Smooth muscle cell (in vitro differentiated cells): ENCODE data around the gene MREG. TPM values are rescaled to one million over a fixed set of nuclear protein-coding genes. Genes with fewer than 3 reads are reported as not detected.

ENCODE experiments used
- DNase-seq: peaks from one replicate; lab custom pipeline; 2025; ENCODE audit not compliant: unreplicated experiment; lab: John Stamatoyannopoulos, UW
- H2AFZ ChIP-seq: fragments of 200-600 bp; sonication (generic); 2 replicates; pipeline ENCODE4 v1.6.0; 2016; ENCODE audit warnings: antibody characterized with exemption, low read depth, mild to moderate bottlenecking
- H3F3A ChIP-seq: fragments of 200-600 bp; sonication (generic); 2 replicates; pipeline ENCODE4 v1.6.0; 2017; ENCODE audit warnings: antibody characterized with exemption, low read depth
- H3K27ac ChIP-seq: fragments of 200-600 bp; sonication (generic); 2 replicates; pipeline ENCODE4 v1.5.1; 2016; ENCODE audit warnings: low read depth, mild to moderate bottlenecking
- H3K27me3 ChIP-seq: fragments of 200-600 bp; sonication (generic); 2 replicates; pipeline ENCODE4 v1.6.1; 2016; ENCODE audit warnings: low read depth, mild to moderate bottlenecking
- H3K36me3 ChIP-seq: fragments of 200-600 bp; sonication (generic); 2 replicates; pipeline ENCODE4 v1.5.1; 2016; ENCODE audit warnings: low read depth
- H3K4me1 ChIP-seq: fragments of 200-600 bp; sonication (generic); 2 replicates; pipeline ENCODE4 v1.5.1; 2016; ENCODE audit warnings: low read depth
- H3K4me2 ChIP-seq: fragments of 200-600 bp; sonication (generic); 2 replicates; pipeline ENCODE4 v1.6.0; 2016; ENCODE audit warnings: mild to moderate bottlenecking
- H3K4me3 ChIP-seq: fragments of 200-600 bp; sonication (generic); 2 replicates; pipeline ENCODE4 v1.5.1; 2016; ENCODE audit warnings: mild to moderate bottlenecking
- H3K79me2 ChIP-seq: fragments of 200-600 bp; sonication (generic); 2 replicates; pipeline ENCODE4 v1.6.0; 2016; ENCODE audit warnings: low read depth, mild to moderate bottlenecking
- H3K9ac ChIP-seq: fragments of 200-600 bp; sonication (generic); 2 replicates; pipeline ENCODE4 v1.6.0; 2016; ENCODE audit warnings: low read depth
- H3K9me3 ChIP-seq: fragments of 200-600 bp; sonication (generic); replicated peaks from 2 replicates; pipeline ENCODE4 v1.5.1; 2016; ENCODE audit warnings: low read depth
- H4K20me1 ChIP-seq: fragments of 200-600 bp; sonication (generic); 2 replicates; pipeline ENCODE4 v1.6.0; 2016; ENCODE audit warnings: low read depth
- WGBS: methylation state at CpG from one replicate; pipeline ENCODE4 v1.1.7; 2016; ENCODE audit warnings: low lambda C conversion rate; 5-methylcytosine and 5-hydroxymethylcytosine counted together
- polyA plus RNA-seq: library from polyadenylated mRNA; unstranded; fragments of >200 nt; fragmentation: Nextera tagmentation; extraction: Ambion mirVana; gene quantifications from 2 replicates; pipeline ENCODE4 v1.2.1, GENCODE V29; 2016
- total RNA-seq: library from RNA; depleted of rRNA; stranded (reverse); fragments of >200 nt; gene quantifications from 2 replicates; pipeline ENCODE4 v1.2.3, GENCODE V29; 2014
- TF ChIP-seq, protein P1 (sequence below): fragments of 200-600 bp; sonication (generic); IDR thresholded peaks from 2 replicates; pipeline ENCODE4 v1.5.1; 2017; ENCODE audit warnings: borderline replicate concordance, mild to moderate bottlenecking, antibody characterized with exemption; ENCODE audit not compliant: insufficient read depth, poor library complexity, severe bottlenecking

Gene MREG
- total and polyA plus RNA-seq, 2 experiments from 2014 or later: 2.3 to 5.5 TPM

DNA sequence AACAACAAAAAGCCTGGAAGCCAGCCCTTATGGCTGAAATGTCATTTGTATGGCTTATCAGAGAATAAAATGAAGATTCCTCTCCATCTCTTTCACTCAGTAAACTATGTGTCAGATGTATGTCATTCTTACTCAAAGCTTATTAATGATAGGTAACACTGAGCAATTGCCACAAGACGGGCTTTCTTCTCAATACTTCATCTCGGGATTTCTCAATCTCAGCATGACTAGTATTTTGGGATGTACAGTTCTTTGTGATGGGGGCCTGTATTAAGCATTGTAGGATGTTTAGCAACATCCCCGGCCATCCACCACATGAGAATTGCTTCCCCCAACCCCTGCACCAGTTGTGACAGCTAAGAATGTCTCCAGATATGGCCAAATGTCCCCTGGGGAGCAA is 80.2 kb downstream of the MREG start:
- H3K4me3 ChIP-seq: no peak overlapping the region
- H3K36me3 ChIP-seq: no peaks in the 10 kb centered on the region
- H3K27me3 ChIP-seq: no peaks in the 10 kb centered on the region
- no peak overlapping the region for H2AFZ ChIP-seq
- H4K20me1 ChIP-seq: no peaks in the 10 kb centered on the region
- H3K79me2 ChIP-seq: no peaks in the 10 kb centered on the region
- no peak overlapping the region for H3K9ac ChIP-seq
- TF ChIP-seq, protein P1, sequence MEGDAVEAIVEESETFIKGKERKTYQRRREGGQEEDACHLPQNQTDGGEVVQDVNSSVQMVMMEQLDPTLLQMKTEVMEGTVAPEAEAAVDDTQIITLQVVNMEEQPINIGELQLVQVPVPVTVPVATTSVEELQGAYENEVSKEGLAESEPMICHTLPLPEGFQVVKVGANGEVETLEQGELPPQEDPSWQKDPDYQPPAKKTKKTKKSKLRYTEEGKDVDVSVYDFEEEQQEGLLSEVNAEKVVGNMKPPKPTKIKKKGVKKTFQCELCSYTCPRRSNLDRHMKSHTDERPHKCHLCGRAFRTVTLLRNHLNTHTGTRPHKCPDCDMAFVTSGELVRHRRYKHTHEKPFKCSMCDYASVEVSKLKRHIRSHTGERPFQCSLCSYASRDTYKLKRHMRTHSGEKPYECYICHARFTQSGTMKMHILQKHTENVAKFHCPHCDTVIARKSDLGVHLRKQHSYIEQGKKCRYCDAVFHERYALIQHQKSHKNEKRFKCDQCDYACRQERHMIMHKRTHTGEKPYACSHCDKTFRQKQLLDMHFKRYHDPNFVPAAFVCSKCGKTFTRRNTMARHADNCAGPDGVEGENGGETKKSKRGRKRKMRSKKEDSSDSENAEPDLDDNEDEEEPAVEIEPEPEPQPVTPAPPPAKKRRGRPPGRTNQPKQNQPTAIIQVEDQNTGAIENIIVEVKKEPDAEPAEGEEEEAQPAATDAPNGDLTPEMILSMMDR: no peak
- 88% methylated on average over 3 of the region's 3 CpGs for WGBS
- no peak for DNase-seq
- H3K4me1 ChIP-seq: no peaks in the 10 kb centered on the region
- H3K4me2 ChIP-seq: no peak overlapping the region
- peaks cover 13% of the 10 kb centered on the region for H3F3A ChIP-seq
- H3K27ac ChIP-seq: no peak overlapping the region
- H3K9me3 ChIP-seq: no peaks in the 10 kb centered on the region

DNA sequence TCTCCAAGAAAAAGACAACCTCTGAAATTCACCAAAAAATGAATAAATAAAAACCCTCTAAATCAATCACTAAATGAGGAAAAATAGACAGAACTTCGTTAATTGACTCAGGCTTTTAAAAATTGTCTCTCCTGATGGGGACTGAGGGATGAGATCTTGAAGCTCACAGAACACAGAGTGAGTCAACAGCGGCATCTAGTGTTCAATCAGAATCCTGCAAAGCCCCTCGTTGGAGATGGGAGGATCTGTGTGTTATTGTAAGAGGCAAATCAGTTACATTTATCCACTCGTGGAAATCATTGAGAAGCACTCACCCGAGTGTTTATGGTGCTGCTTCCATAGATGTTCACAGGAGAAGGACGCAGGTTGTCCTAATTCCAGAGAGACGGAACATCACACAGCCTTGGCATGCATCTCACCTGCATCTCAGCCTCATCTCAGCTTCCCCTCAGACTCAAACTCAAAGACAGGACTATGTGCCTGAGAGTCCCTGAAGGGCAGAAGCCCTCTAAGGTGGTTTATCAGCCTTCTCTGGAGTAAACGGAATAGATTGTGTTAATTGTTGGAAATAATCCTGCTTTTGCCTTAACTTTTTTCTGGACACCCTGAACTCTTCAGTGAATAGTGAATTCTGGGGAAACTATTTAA is 82.0 kb downstream of the MREG start:
- H3K9ac ChIP-seq: no peak overlapping the region

DNA sequence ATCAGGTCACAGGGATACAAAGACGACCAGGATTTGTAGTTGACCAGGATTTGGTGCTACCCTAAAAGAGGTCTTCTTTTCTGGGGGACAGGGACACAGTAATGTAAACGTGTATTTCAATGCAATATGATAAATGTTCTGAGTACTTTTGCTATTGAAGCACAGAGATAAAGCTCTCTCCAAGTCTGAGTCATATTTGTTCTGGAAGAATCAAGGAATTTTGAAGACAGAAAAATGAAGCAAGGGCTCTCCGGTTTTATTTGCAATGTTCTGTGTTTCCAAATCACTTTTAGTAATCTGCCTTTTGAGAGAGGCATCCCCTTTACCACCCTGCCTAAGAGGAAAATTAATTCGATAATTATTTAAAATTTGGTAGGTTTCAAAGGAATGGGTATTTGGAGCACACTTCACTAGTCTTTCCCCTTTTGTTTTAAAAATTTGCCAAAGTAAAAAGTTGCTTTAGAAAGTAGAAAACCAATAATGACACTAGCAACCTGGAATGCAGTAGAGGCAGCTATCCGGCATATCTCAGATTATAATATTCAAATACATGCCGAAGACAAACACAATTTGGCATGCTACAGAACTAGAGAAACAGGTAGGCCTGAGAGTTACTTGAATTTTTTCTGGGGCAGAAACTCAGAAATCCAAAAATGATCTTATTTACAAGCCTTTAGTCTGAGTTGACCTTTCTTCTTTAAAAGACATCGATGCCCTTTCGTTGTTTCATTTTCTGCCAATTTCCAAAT is 82.7 kb downstream of the MREG start:
- Histone ChIP-seq H3K9ac (peak overlapping the region; percentile 31), H3K27ac (peak overlapping the region; percentile 78)

More for the DNA sequence above, 82.0 kb downstream of the MREG start:
- peak overlapping the region; percentile 64 for H3K4me2 ChIP-seq
- no peaks in the 10 kb centered on the region for H4K20me1 ChIP-seq
- peak overlapping the region; percentile 11 for H3K4me3 ChIP-seq
- peaks cover 13% of the 10 kb centered on the region for H3F3A ChIP-seq
- H3K27me3 ChIP-seq: no peaks in the 10 kb centered on the region
- no peaks in the 10 kb centered on the region for H3K79me2 ChIP-seq
- no peaks in the 10 kb centered on the region for H3K9me3 ChIP-seq
- H2AFZ ChIP-seq: no peak overlapping the region
- no peaks in the 10 kb centered on the region for H3K4me1 ChIP-seq
- no peak for DNase-seq
- no peaks in the 10 kb centered on the region for H3K36me3 ChIP-seq
- 8% methylated on average over 8 of the region's 8 CpGs for WGBS
- H3K27ac ChIP-seq: peak overlapping the region; percentile 78
- TF ChIP-seq, protein P1: peak; percentile 93

More for the DNA sequence above, 82.7 kb downstream of the MREG start:
- Histone ChIP-seq H3K4me3 (peak overlapping the region; percentile 11), H3K36me3 (no peaks in the 10 kb centered on the region), H3K4me2 (peak overlapping the region; percentile 64), H2AFZ (no peak overlapping the region), H3F3A (peaks cover 13% of the 10 kb centered on the region), H3K9me3 (no peaks in the 10 kb centered on the region), H3K4me1 (no peaks in the 10 kb centered on the region), H4K20me1 (no peaks in the 10 kb centered on the region), H3K79me2 (no peaks in the 10 kb centered on the region), H3K27me3 (no peaks in the 10 kb centered on the region)
- no peak for DNase-seq
- WGBS: 45% methylated on average over 8 of the region's 8 CpGs
- TF ChIP-seq, protein P1: no peak
